Psoas muscle (tissue), 8 donors: ENCODE measurements around the gene CIB1. TPM values are rescaled to one million over a fixed set of nuclear protein-coding genes. Genes with fewer than 3 reads are reported as not detected.

ENCODE experiments used
- ATAC-seq, 4 donors: fragments of 200-7000 bp; cut with Tn5 transposase; one replicate each; pipeline ENCODE4 v1.9.1; 2020; ENCODE audit warnings: moderate library complexity in 3 of 4, mild to moderate bottlenecking in 2 of 4
- DNase-seq, 2 donors: peaks; one replicate each; pipeline ENCODE4 v3.0.0-alpha.2; 2020
- H3K27ac ChIP-seq: fragments of 200-600 bp; one replicate; pipeline ENCODE4 v1.8.0; 2022
- H3K27me3 ChIP-seq, 3 donors: fragments of 200-600 bp in 1 of 3; one replicate each; pipeline versions ENCODE4 v1.6.1 to v1.8.0; 2013 to 2022; ENCODE audit warnings: low read length in 2 of 3, mild to moderate bottlenecking in 2 of 3, moderate library complexity in 1 of 3; ENCODE audit not compliant: insufficient read depth in 3 of 3
- H3K36me3 ChIP-seq, 2 donors: fragments of 200-600 bp in 1 of 2; one replicate each; pipeline versions ENCODE4 v1.6.1 to v1.8.0; 2013 to 2022; ENCODE audit warnings: low read depth in 1 of 2, mild to moderate bottlenecking in 1 of 2, moderate library complexity in 1 of 2; ENCODE audit not compliant: insufficient read depth in 1 of 2
- H3K4me1 ChIP-seq: fragments of 200-600 bp; one replicate; pipeline ENCODE4 v1.8.0; 2022
- H3K4me3 ChIP-seq: fragments of 200-600 bp; one replicate; pipeline ENCODE4 v1.8.0; 2022; ENCODE audit warnings: mild to moderate bottlenecking
- H3K9me3 ChIP-seq: fragments of 200-600 bp; one replicate; pipeline ENCODE4 v1.8.0; 2022
- CTCF ChIP-seq: fragments of 200-600 bp; IDR thresholded peaks from one replicate; pipeline ENCODE4 v1.8.0; 2022; ENCODE audit warnings: antibody characterized with exemption
- WGBS, 3 donors: extraction: QIAGEN DNeasy Blood & Tissue Kit; methylation state at CpG; one replicate each; pipeline versions ENCODE4 v1.1.6 to v1.1.7; 2013; 5-methylcytosine and 5-hydroxymethylcytosine counted together
- intact Hi-C, 2 donors: fragments of 100-400 bp; cut with DNase I; formaldehyde crosslinking; loops; one replicate each; pipeline versions ENCODE4 v1.11.0 to v1.14.2; 2022
- polyA plus RNA-seq, 3 donors: library from polyadenylated mRNA; stranded (reverse); fragments of 200-250 nt; gene quantifications; one replicate each; pipeline ENCODE4 v1.2.3, GENCODE V29; 2013
- total RNA-seq, 4 donors: library from RNA; stranded (reverse); fragmentation: NEBNext Ultra II Directional in 2 of 4; extraction: Animal tissue kit (Norgen Biotek cat#: 25700) in 2 of 4; gene quantifications; one replicate each; pipeline versions ENCODE4 v1.2.1 to v1.2.4, GENCODE V29; 2021 to 2023
- donor health status: healthy with polysubstance abuse.
- donor health status: DM: no; HTN: no; CAD: no; lungs with moderate emphysema.
- donor health status: Bipolar disorder and iron deficiency.
- donor health status: healthy.
- donor health status: DM: yes; HTN: yes; CAD: no.
- donor health status: DM: no; HTN: no; CAD: no.
- donor health status: DM: no; HTN: no; CAD: no.
- donor health status: DM: yes; HTN: yes; CAD: no.

Gene CIB1
- total and polyA plus RNA-seq, 7 donors, result 45.7 to 154 (median 58.1) TPM

- no peaks in the 10 kb centered on the region for H3K27me3 ChIP-seq
- peak overlapping the region; percentile 88 for H3K4me3 ChIP-seq
- 18 to 32% (median 18%) methylated on average over 20 to 24 of the region's 24 CpGs for WGBS, 3 donors
- DNase-seq, result no peak
- no peaks in the 10 kb centered on the region for H3K36me3 ChIP-seq
- no peaks in the 10 kb centered on the region for H3K9me3 ChIP-seq
- peak in 2 of 4 donors; percentile 16 to 17 for ATAC-seq
- intact Hi-C loops, result no loop called here
- H3K4me1 ChIP-seq, result peaks cover 10% of the 10 kb centered on the region
- no peak overlapping the region for H3K27ac ChIP-seq
- TF ChIP-seq CTCF, result no peak
Observed at GRCh38 chr15:90200534-90201129, 33.1 kb downstream of the CIB1 start.

GRCh38 chr15:90194655-90195054, 39.1 kb downstream of the CIB1 start:
- TF ChIP-seq CTCF, result no peak
- Histone ChIP-seq H3K4me1 (peaks cover 15% of the 10 kb centered on the region), H3K9me3 (no peaks in the 10 kb centered on the region), H3K27ac (no peak overlapping the region), H3K27me3 (no peaks in the 10 kb centered on the region), H3K36me3 (no peaks in the 10 kb centered on the region), H3K4me3 (no peak overlapping the region)
- DNase-seq (no peak), ATAC-seq (no peak)
- intact Hi-C loops, result no loop called here
- WGBS, 3 donors, result 90 to 96% (median 94%) methylated on average over 2 of the region's 2 CpGs

GRCh38 chr15:90192961-90193786, 40.6 kb downstream of the CIB1 start:
- DNase-seq (no peak), ATAC-seq (peak in 1 of 4 donors; percentile 21)
- WGBS, 3 donors, result 24 to 37% (median 32%) methylated on average over 16 of the region's 16 CpGs
- no peak for TF ChIP-seq CTCF
- no peaks in the 10 kb centered on the region for H3K27me3 ChIP-seq
- peaks cover 15% of the 10 kb centered on the region for H3K4me1 ChIP-seq
- H3K4me3 ChIP-seq, result no peak overlapping the region
- no peaks in the 10 kb centered on the region for H3K9me3 ChIP-seq
- intact Hi-C loops, result no loop called here
- H3K36me3 ChIP-seq, result no peaks in the 10 kb centered on the region
- H3K27ac ChIP-seq, result no peak overlapping the region

- intact Hi-C loops, result no loop called here
- no peaks in the 10 kb centered on the region for H3K36me3 ChIP-seq
- WGBS, 3 donors, result 14 to 27% (median 15%) methylated on average over 7 of the region's 7 CpGs
- no peak overlapping the region for H3K27ac ChIP-seq
- ATAC-seq (peak; percentile 85 to 97 (median 91)), DNase-seq (peak; percentile 62 to 88)
- no peaks in the 10 kb centered on the region for H3K9me3 ChIP-seq
- TF ChIP-seq CTCF, result no peak
- no peak overlapping the region for H3K4me3 ChIP-seq
- H3K4me1 ChIP-seq, result peaks cover 15% of the 10 kb centered on the region
- no peaks in the 10 kb centered on the region for H3K27me3 ChIP-seq
Observed at GRCh38 chr15:90191794-90192509, 41.8 kb downstream of the CIB1 start.
